NCI-H2107 (cell line): ENCODE measurements around the gene AKAP17A.
"Not testable (repeated sequence)": the region's sequence is repeated elsewhere in the genome, so short reads cannot be mapped to it uniquely, and the experiment has no call there.

Source experiments
- DNase-seq: peaks from one replicate; lab custom pipeline; 2025; lab: John Stamatoyannopoulos, UW

AKAP17A gene

GRCh38 chrX:1602299-1602698 is 10.9 kb downstream of the AKAP17A start:
- no peak for DNase-seq

- DNase-seq: no peak
Observed at GRCh38 chrX:1606496-1606895, 15.1 kb downstream of the AKAP17A start.

- no peak for DNase-seq
Observed at GRCh38 chrX:1609311-1609710, 17.9 kb downstream of the AKAP17A start.

- no peak for DNase-seq
Observed at GRCh38 chrX:1609762-1610161, 18.4 kb downstream of the AKAP17A start.

- DNase-seq: no peak
Observed at GRCh38 chrX:1610166-1610565, 18.8 kb downstream of the AKAP17A start.

GRCh38 chrX:1610736-1611135 is 19.3 kb downstream of the AKAP17A start:
- no peak for DNase-seq

- no peak for DNase-seq
Observed at GRCh38 chrX:1612641-1613286, 21.4 kb downstream of the AKAP17A start.

GRCh38 chrX:1614927-1615326 is 23.5 kb downstream of the AKAP17A start, which contains the start of gene ASMT:
ASMT (plus strand) TSS chrX:1615059; CDS start chrX:1615200, 141 bp downstream.
- no peak for DNase-seq

- no peak for DNase-seq
Observed at GRCh38 chrX:1618689-1619088, 27.3 kb downstream of the AKAP17A start.

GRCh38 chrX:1623691-1624090 is 32.3 kb downstream of the AKAP17A start:
- no peak for DNase-seq

GRCh38 chrX:1624158-1624860 is 32.9 kb downstream of the AKAP17A start:
- not testable (repeated sequence) for DNase-seq

GRCh38 chrX:1624861-1625215 is 33.4 kb downstream of the AKAP17A start:
- DNase-seq: not testable (repeated sequence)

- DNase-seq: no peak
Observed at GRCh38 chrX:1629244-1629643, 37.8 kb downstream of the AKAP17A start.

GRCh38 chrX:1646009-1646408 is 54.6 kb downstream of the AKAP17A start:
- DNase-seq: no peak

GRCh38 chrX:1649621-1650020 is 58.2 kb downstream of the AKAP17A start:
- DNase-seq: no peak
